K562 (cell line): ENCODE data around the gene KRTAP19-4. TPM values are rescaled to one million over a fixed set of nuclear protein-coding genes. Genes with fewer than 3 reads are reported as not detected.

Source experiments
- BDP1 ChIP-seq: IDR thresholded peaks from 3 replicates; pipeline ENCODE4 v1.6.1; 2011; ENCODE audit not compliant: insufficient read length, insufficient read depth
- BRCA1 ChIP-seq, 2 experiments: fragments of 450-650 bp in 1 of 2; sonication (generic) in 1 of 2; formaldehyde crosslinking in 1 of 2; IDR thresholded peaks; 2 replicates each; pipeline versions ENCODE4 v1.5.0 to v1.6.1; 2017 to 2020; ENCODE audit warnings: mild to moderate bottlenecking in 1 of 2, missing genetic modification reagents in 1 of 2
- CREM ChIP-seq: IDR thresholded peaks from 2 replicates; pipeline ENCODE4 v1.6.1; 2014; ENCODE audit warnings: antibody characterized with exemption, low read depth
- PHB2 ChIP-seq: fragments of 450-650 bp; IDR thresholded peaks from 2 replicates; pipeline ENCODE4 v1.6.1; 2017; ENCODE audit warnings: low read depth
- PHF21A ChIP-seq: fragments of 450-650 bp; IDR thresholded peaks from 2 replicates; pipeline ENCODE4 v1.6.1; 2017; ENCODE audit warnings: low read depth, borderline replicate concordance
- XRCC5 ChIP-seq: fragments of 200-400 bp; formaldehyde crosslinking; IDR thresholded peaks from 2 replicates; pipeline ENCODE4 v1.6.1; 2017; ENCODE audit warnings: low read depth, mild to moderate bottlenecking, low read length
- ZBTB1 ChIP-seq: sonication (generic); formaldehyde crosslinking; IDR thresholded peaks from 2 replicates; pipeline ENCODE4 v1.8.1; 2023; ENCODE audit warnings: missing genetic modification reagents, low read depth, mild to moderate bottlenecking, borderline replicate concordance
- ZFPM2 ChIP-seq: fragments of 250-450 bp; sonication (Bioruptor Pico); IDR thresholded peaks from 2 replicates; pipeline ENCODE4 v1.5.1; 2022; ENCODE audit warnings: mild to moderate bottlenecking
- polyA plus RNA-seq, 8 experiments: library from polyadenylated mRNA; depleted of rRNA in 4 of 8; stranded (reverse) in 5 of 8; unstranded in 3 of 8; fragments of >200 nt; fragmentation: Nextera tagmentation in 2 of 8; fragmentation: Illumina TruSeq in 1 of 8; extraction: Ambion mirVana in 2 of 8; extraction: Trizol in 1 of 8; gene quantifications; 2 replicates each; pipeline versions ENCODE4 v1.2.1 to v1.2.3, GENCODE V29; 2011 to 2014; ENCODE audit warnings: inconsistent platforms in 1 of 8, missing spikeins in 1 of 8
- total RNA-seq, 7 experiments: library from RNA; depleted of rRNA in 6 of 7; stranded (reverse); fragments of >200 nt in 6 of 7; fragmentation: Illumina TruSeq in 2 of 7; extraction: Trizol in 2 of 7; gene quantifications; 2 replicates each; pipeline versions ENCODE4 v1.2.1 to v1.2.3, GENCODE V29; 2011 to 2021; ENCODE audit warnings: low replicate concordance in 1 of 7
- TF ChIP-seq, protein P1 (sequence below): fragments of 450-650 bp; IDR thresholded peaks from 2 replicates; pipeline ENCODE4 v1.6.1; 2016; ENCODE audit warnings: borderline replicate concordance
- TF ChIP-seq, protein P2 (sequence below): fragments of 450-650 bp; formaldehyde crosslinking; conservative IDR thresholded peaks from 2 replicates; pipeline ENCODE4 v1.4.0; 2022; ENCODE audit warnings: mild to moderate bottlenecking, missing genetic modification characterization

Gene KRTAP19-4
- total and polyA plus RNA-seq, 9 of the 15 experiments (the other 6 are each of a cell fraction or from before 2014, with no cell fraction given) = not detected

- TF ChIP-seq BRCA1 (IDR thresholded peaks at IDR 0.05) = no peak
- no peak for TF ChIP-seq BRCA1 (CRISPR knock-in tag; IDR thresholded peaks at IDR 0.05)
- TF ChIP-seq ZBTB1 (CRISPR knock-in tag) = no peak
- no peak for TF ChIP-seq CREM
- TF ChIP-seq, protein P1, sequence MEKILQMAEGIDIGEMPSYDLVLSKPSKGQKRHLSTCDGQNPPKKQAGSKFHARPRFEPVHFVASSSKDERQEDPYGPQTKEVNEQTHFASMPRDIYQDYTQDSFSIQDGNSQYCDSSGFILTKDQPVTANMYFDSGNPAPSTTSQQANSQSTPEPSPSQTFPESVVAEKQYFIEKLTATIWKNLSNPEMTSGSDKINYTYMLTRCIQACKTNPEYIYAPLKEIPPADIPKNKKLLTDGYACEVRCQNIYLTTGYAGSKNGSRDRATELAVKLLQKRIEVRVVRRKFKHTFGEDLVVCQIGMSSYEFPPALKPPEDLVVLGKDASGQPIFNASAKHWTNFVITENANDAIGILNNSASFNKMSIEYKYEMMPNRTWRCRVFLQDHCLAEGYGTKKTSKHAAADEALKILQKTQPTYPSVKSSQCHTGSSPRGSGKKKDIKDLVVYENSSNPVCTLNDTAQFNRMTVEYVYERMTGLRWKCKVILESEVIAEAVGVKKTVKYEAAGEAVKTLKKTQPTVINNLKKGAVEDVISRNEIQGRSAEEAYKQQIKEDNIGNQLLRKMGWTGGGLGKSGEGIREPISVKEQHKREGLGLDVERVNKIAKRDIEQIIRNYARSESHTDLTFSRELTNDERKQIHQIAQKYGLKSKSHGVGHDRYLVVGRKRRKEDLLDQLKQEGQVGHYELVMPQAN = no peak
- no peak for TF ChIP-seq BDP1
- no peak for TF ChIP-seq PHB2
- TF ChIP-seq, protein P2, sequence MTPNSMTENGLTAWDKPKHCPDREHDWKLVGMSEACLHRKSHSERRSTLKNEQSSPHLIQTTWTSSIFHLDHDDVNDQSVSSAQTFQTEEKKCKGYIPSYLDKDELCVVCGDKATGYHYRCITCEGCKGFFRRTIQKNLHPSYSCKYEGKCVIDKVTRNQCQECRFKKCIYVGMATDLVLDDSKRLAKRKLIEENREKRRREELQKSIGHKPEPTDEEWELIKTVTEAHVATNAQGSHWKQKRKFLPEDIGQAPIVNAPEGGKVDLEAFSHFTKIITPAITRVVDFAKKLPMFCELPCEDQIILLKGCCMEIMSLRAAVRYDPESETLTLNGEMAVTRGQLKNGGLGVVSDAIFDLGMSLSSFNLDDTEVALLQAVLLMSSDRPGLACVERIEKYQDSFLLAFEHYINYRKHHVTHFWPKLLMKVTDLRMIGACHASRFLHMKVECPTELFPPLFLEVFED = no peak
- TF ChIP-seq ZFPM2 (CRISPR knock-in tag) = no peak
- no peak for TF ChIP-seq PHF21A
- TF ChIP-seq XRCC5 = no peak
These were observed at the start of gene KRTAP19-4 (continued) for GRCh38 chr21:30497065-30497464.
